ENCODE results near the gene TMEM41B.
"Not testable (repeated sequence)": the region's sequence is repeated elsewhere in the genome, so short reads cannot be mapped to it uniquely, and the experiment has no call there.

TMEM41B gene

DNA sequence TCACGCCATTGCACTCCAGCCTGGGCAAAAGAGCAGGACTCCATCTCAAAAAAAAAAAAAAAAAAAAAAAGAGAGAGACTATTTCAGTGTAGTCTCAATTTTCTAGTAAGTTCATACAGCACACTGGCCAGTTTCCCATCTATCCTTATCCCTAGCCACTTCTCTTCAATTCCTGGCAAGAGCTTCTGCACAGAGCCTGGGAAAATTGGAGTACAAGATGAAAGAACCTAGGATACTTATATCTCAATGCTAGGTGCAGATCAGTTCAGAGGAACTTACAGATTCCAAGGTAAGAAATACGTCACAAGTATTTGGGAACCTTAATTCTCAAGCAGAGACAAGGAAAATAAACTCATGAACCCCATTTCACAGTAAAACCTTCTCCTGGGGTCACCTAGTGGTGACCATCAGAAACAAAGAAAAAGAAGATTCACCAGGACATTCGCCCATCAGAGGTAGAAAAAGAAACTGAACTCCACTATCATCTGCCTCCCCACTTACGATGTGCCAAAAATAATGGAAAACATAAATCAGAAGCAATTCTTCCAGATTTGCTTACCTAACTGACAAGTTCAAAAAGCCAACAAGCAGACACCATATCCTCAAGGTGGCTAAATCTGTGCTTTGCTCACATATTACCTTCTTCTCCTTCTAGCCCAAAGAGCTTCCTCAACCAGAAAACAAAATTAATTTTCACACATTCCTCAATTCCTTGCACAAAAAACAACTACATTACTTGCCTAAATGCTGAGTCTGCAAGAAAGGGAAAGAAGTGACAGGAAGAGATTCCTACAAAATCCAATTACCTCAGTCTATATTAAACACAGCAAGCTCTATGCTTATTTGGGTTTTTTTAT, 54.2 kb downstream of the TMEM41B start:
- no peak for DNase-seq

DNA sequence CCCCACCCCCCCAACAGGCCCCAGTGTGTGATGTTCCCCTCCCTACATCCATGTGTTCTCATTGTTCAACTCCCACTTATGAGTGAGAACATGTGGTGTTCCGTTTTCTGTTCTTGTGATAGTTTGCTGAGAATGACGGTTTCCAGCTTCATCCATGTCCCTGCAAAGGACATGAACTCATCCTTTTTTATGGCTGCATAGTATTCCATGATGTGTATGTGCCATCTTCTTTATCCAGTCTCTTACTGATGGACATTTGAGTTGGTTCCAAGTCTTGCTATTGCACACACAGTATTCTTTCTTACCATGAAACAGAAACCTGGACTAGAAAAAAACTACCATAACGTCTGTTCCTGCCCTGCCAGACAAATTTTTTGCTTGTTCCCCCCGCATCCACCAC, 56.1 kb downstream of the TMEM41B start:
- DNase-seq, result not testable (repeated sequence)

GRCh38 chr11:9254416-9254815, 60.0 kb downstream of the TMEM41B start:
- no peak for DNase-seq

GRCh38 chr11:9253086-9253485, 61.3 kb downstream of the TMEM41B start:
- DNase-seq, result no peak

DNA sequence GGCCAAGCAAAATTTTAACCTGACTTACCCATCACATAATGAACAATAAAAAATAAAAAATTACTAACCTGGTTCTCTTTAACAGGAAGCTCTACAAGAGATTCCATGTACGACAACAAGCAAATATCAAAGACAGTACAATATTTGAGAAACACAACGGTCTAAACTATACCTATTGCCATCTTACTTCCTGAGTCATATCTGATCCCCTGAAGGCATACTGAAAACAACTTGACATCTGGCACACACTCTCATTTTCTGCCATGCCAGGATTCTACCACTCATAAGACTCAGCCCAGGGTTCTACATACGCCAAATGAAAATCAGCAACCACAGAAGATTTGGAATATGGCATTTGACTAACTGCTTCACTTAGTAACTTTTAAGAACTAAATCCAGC, 63.1 kb downstream of the TMEM41B start:
- DNase-seq, result peak in 1 of 5 donors; percentile 27

GRCh38 chr11:9250139-9250582, 64.2 kb downstream of the TMEM41B start:
- DNase-seq, result peak in 2 of 5 donors; percentile 26 to 54

- no peak for DNase-seq
These were observed 65.1 kb downstream of the TMEM41B start for GRCh38 chr11:9249252-9249651.

- DNase-seq, result no peak
These were observed 66.5 kb downstream of the TMEM41B start for GRCh38 chr11:9247863-9248262.

- not testable (repeated sequence) for DNase-seq
These were observed 78.2 kb downstream of the TMEM41B start for GRCh38 chr11:9236242-9236641.

DNA sequence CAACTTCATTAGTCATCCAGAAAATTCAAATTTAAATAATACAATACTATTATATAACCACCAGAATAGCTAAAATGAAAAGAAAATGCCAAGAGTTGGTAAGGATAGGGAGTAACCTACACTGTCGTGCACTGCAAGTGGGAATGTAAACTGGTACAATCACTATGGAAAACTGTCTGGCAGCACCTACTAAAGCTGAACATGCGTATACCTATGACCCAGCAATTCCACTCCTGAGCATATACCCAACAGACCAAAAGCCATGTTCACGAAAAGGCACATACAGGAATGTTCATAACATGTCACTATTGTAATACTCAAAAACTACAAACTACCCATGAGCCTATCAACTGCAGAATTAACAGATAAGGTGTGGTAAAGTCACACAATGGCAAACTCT, 81.9 kb downstream of the TMEM41B start:
- no peak for DNase-seq

- peak in 1 of 5 donors; percentile 27 for DNase-seq
These were observed 82.6 kb downstream of the TMEM41B start for GRCh38 chr11:9231848-9232177.
